ENCODE data around the gene MBD3L2B. TPM values are rescaled to one million over a fixed set of nuclear protein-coding genes. Genes with fewer than 3 reads are reported as not detected.

Gene MBD3L2B
- total RNA-seq, 1 experiment from 2014 or later = not detected

GRCh38 chr19:6988257-6988656 lies 33.0 kb downstream of the MBD3L2B start (continued):
- no peak for TF ChIP-seq SMAD3 (CRISPR knock-in tag; IDR thresholded peaks at IDR 0.05; ENCODE audit: borderline replicate concordance)

- Mint-ChIP-seq H3K36me3 (peaks cover 54% of the 10 kb centered on the region), H3K4me1 (no peaks in the 10 kb centered on the region), H3K27ac (no peak overlapping the region), H3K9me3 (peaks cover 69% of the 10 kb centered on the region), H3K27me3 (ENCODE audit: low read depth) (peaks cover 6% of the 10 kb centered on the region; the same call in 1 of the 2 replicates), H3K4me3 (no peak overlapping the region)
- DNase-seq (ENCODE audit: low spot score) = no peak
- ATAC-seq = no peak
- POLR2A ChIA-PET = no interaction called here
- TF ChIP-seq RELA (CRISPR knock-in tag; IDR thresholded peaks at IDR 0.05; ENCODE audit: borderline replicate concordance) = no peak
- no peak for TF ChIP-seq HMGXB4 (CRISPR knock-in tag; IDR thresholded peaks at IDR 0.05)
- no peak for TF ChIP-seq MAX (CRISPR knock-in tag; IDR thresholded peaks at IDR 0.05)
- TF ChIP-seq SOX15 (CRISPR knock-in tag; IDR thresholded peaks at IDR 0.05) = no peak
- TF ChIP-seq ELF4 (CRISPR knock-in tag; IDR thresholded peaks at IDR 0.05; ENCODE audit: low read depth) = no peak
- TF ChIP-seq AR (CRISPR knock-in tag; IDR thresholded peaks at IDR 0.05) = no peak
- no peak for TF ChIP-seq ATF3 (CRISPR knock-in tag; conservative IDR thresholded peaks at IDR 0.05)
- TF ChIP-seq OVOL2 (CRISPR knock-in tag; IDR thresholded peaks at IDR 0.05; ENCODE audit: borderline replicate concordance) = no peak
- no peak for TF ChIP-seq ZNF512 (CRISPR knock-in tag; IDR thresholded peaks at IDR 0.05; ENCODE audit: borderline replicate concordance)
- TF ChIP-seq ATF2 (CRISPR knock-in tag; IDR thresholded peaks at IDR 0.05; ENCODE audit: borderline replicate concordance, low read depth) = no peak
- no peak for TF ChIP-seq ZNF416 (CRISPR knock-in tag; IDR thresholded peaks at IDR 0.05)
- TF ChIP-seq JUN (CRISPR knock-in tag; IDR thresholded peaks at IDR 0.05) = no peak
- no peak for TF ChIP-seq ZBTB21 (CRISPR knock-in tag; IDR thresholded peaks at IDR 0.05; ENCODE audit: borderline replicate concordance)
- CTCF ChIA-PET = no interaction called here
Observed at GRCh38 chr19:6987850-6988249, 33.4 kb downstream of the MBD3L2B start.

GRCh38 chr19:6983448-6983847 lies 37.8 kb downstream of the MBD3L2B start:
- Mint-ChIP-seq H3K36me3 (peaks cover 60% of the 10 kb centered on the region), H3K4me1 (no peaks in the 10 kb centered on the region), H3K4me3 (no peak overlapping the region), H3K9me3 (peaks cover 74% of the 10 kb centered on the region), H3K27me3 (ENCODE audit: low read depth) (peaks cover 12% of the 10 kb centered on the region; the same call in 1 of the 2 replicates), H3K27ac (no peak overlapping the region)
- ChIA-PET POLR2A (no interaction called here), CTCF (no interaction called here)
- ATAC-seq (no peak), DNase-seq (ENCODE audit: low spot score) (no peak)
- no peak for TF ChIP-seq RORB (CRISPR knock-in tag; IDR thresholded peaks at IDR 0.05)
- no peak for TF ChIP-seq AR (CRISPR knock-in tag; IDR thresholded peaks at IDR 0.05)
- no peak for TF ChIP-seq PRDM15 (CRISPR knock-in tag; IDR thresholded peaks at IDR 0.05)
- no peak for TF ChIP-seq ZNF138 (CRISPR knock-in tag; conservative IDR thresholded peaks at IDR 0.05)
